Skeletal muscle satellite cell (primary cell): Measurements from ENCODE around the gene TRIB2. TPM values are rescaled to one million over a fixed set of nuclear protein-coding genes. Genes with fewer than 3 reads are reported as not detected.
"Not testable (repeated sequence)": the region's sequence is repeated elsewhere in the genome, so short reads cannot be mapped to it uniquely, and the experiment has no call there.

Experiments
- H3K27me3 ChIP-seq: 2 replicates; pipeline ENCODE4 v1.7.0; 2013; ENCODE audit warnings: low read length; ENCODE audit not compliant: control insufficient read depth, insufficient read depth
- H3K36me3 ChIP-seq: 2 replicates; pipeline ENCODE4 v1.7.0; 2013; ENCODE audit warnings: mild to moderate bottlenecking, control low read depth, low read length; ENCODE audit not compliant: insufficient read depth
- H3K4me1 ChIP-seq: 2 replicates; pipeline ENCODE4 v1.7.0; 2013; ENCODE audit warnings: low read length; ENCODE audit not compliant: control insufficient read depth, insufficient read depth
- H3K4me2 ChIP-seq: 2 replicates; pipeline ENCODE4 v1.7.0; 2013; ENCODE audit warnings: mild to moderate bottlenecking, low read length
- H3K4me3 ChIP-seq: 2 replicates; pipeline ENCODE4 v1.7.0; 2013; ENCODE audit warnings: low read length
- H3K9ac ChIP-seq: 2 replicates; pipeline ENCODE4 v1.7.0; 2013; ENCODE audit warnings: mild to moderate bottlenecking, low read depth, low read length, moderate library complexity
- H3K9me3 ChIP-seq: replicated peaks from 2 replicates; pipeline ENCODE4 v1.7.0; 2013; ENCODE audit warnings: mild to moderate bottlenecking, control low read depth, low read length
- total RNA-seq: library from RNA; depleted of rRNA; stranded (reverse); fragments of >200 nt; gene quantifications from 2 replicates; pipeline ENCODE4 v1.2.3, GENCODE V29; 2012; rRNA removed

TRIB2 gene
- 17.5 and 28.4 TPM in 2 replicates for total RNA-seq

GRCh38 chr2:12716282-12717190 is at the start of gene TRIB2:
TRIB2 (plus strand) TSS chr2:12716936; CDS start chr2:12718308, 1,372 bp downstream.
- H3K9me3 ChIP-seq = no peaks in the 10 kb centered on the region
- H3K4me3 ChIP-seq = peak within 1 kb of the TSS; percentile 88
- H3K4me1 ChIP-seq = peaks cover 45% of the 10 kb centered on the region
- peak within 1 kb of the TSS; percentile 93 for H3K9ac ChIP-seq
- H3K27me3 ChIP-seq = no peaks in the 10 kb centered on the region
- no peaks in the 10 kb centered on the region for H3K36me3 ChIP-seq
- peak within 1 kb of the TSS; percentile 92 for H3K4me2 ChIP-seq

GRCh38 chr2:12669036-12669435 is 47.7 kb upstream of the TRIB2 start:
- H3K27me3 ChIP-seq = no peaks in the 10 kb centered on the region
- H3K9ac ChIP-seq = no peak overlapping the region

GRCh38 chr2:12672711-12673315 is 43.9 kb upstream of the TRIB2 start:
- Histone ChIP-seq H3K36me3 (no peaks in the 10 kb centered on the region), H3K4me1 (peaks cover 3% of the 10 kb centered on the region), H3K4me2 (no peak overlapping the region), H3K27me3 (no peaks in the 10 kb centered on the region), H3K9ac (no peak overlapping the region), H3K9me3 (no peaks in the 10 kb centered on the region), H3K4me3 (no peak overlapping the region)

More at GRCh38 chr2:12669036-12669435, 47.7 kb upstream of the TRIB2 start:
- Histone ChIP-seq H3K9me3 (no peaks in the 10 kb centered on the region), H3K4me2 (no peak overlapping the region), H3K4me3 (no peak overlapping the region), H3K36me3 (no peaks in the 10 kb centered on the region), H3K4me1 (no peaks in the 10 kb centered on the region)

GRCh38 chr2:12674644-12675328 is 42.0 kb upstream of the TRIB2 start:
- H3K4me1 ChIP-seq = peaks cover 3% of the 10 kb centered on the region
- H3K9me3 ChIP-seq = no peaks in the 10 kb centered on the region
- H3K9ac ChIP-seq = no peak overlapping the region
- H3K4me2 ChIP-seq = no peak overlapping the region
- no peaks in the 10 kb centered on the region for H3K36me3 ChIP-seq
- no peaks in the 10 kb centered on the region for H3K27me3 ChIP-seq
- H3K4me3 ChIP-seq = no peak overlapping the region

- Histone ChIP-seq H3K36me3 (no peaks in the 10 kb centered on the region), H3K27me3 (no peaks in the 10 kb centered on the region), H3K9ac (no peak overlapping the region), H3K9me3 (no peaks in the 10 kb centered on the region), H3K4me3 (no peak overlapping the region), H3K4me1 (peaks cover 3% of the 10 kb centered on the region), H3K4me2 (no peak overlapping the region)
These were observed 41.4 kb upstream of the TRIB2 start for GRCh38 chr2:12675352-12675795.

- Histone ChIP-seq H3K27me3 (no peaks in the 10 kb centered on the region), H3K36me3 (no peaks in the 10 kb centered on the region), H3K9me3 (no peaks in the 10 kb centered on the region), H3K4me1 (peaks cover 3% of the 10 kb centered on the region), H3K9ac (no peak overlapping the region), H3K4me3 (no peak overlapping the region), H3K4me2 (no peak overlapping the region)
These were observed 40.9 kb upstream of the TRIB2 start for GRCh38 chr2:12675801-12676200.

- H3K36me3 ChIP-seq = no peaks in the 10 kb centered on the region
- H3K4me1 ChIP-seq = peaks cover 3% of the 10 kb centered on the region
- no peaks in the 10 kb centered on the region for H3K9me3 ChIP-seq
- no peak overlapping the region for H3K4me2 ChIP-seq
- H3K27me3 ChIP-seq = no peaks in the 10 kb centered on the region
- H3K9ac ChIP-seq = no peak overlapping the region
- H3K4me3 ChIP-seq = no peak overlapping the region
These were observed 40.0 kb upstream of the TRIB2 start for GRCh38 chr2:12676771-12677170.

GRCh38 chr2:12678186-12678585 is 38.5 kb upstream of the TRIB2 start:
- Histone ChIP-seq H3K9ac (no peak overlapping the region), H3K27me3 (no peaks in the 10 kb centered on the region), H3K9me3 (no peaks in the 10 kb centered on the region), H3K4me1 (peaks cover 3% of the 10 kb centered on the region), H3K4me3 (no peak overlapping the region), H3K36me3 (no peaks in the 10 kb centered on the region), H3K4me2 (no peak overlapping the region)

GRCh38 chr2:12679550-12680072 is 37.1 kb upstream of the TRIB2 start:
- Histone ChIP-seq H3K9me3 (no peaks in the 10 kb centered on the region), H3K27me3 (no peaks in the 10 kb centered on the region), H3K36me3 (no peaks in the 10 kb centered on the region), H3K4me3 (no peak overlapping the region), H3K4me1 (peaks cover 9% of the 10 kb centered on the region), H3K4me2 (no peak overlapping the region), H3K9ac (no peak overlapping the region)

- H3K9ac ChIP-seq, H3K9me3 ChIP-seq, H3K36me3 ChIP-seq, H3K4me2 ChIP-seq, H3K4me3 ChIP-seq, H3K27me3 ChIP-seq: not testable (repeated sequence)
- H3K4me1 ChIP-seq = peaks cover 10% of the 10 kb centered on the region
These were observed 36.6 kb upstream of the TRIB2 start for GRCh38 chr2:12680115-12680514.

GRCh38 chr2:12682017-12682416 is 34.7 kb upstream of the TRIB2 start:
- peaks cover 9% of the 10 kb centered on the region for H3K4me1 ChIP-seq
- H3K36me3 ChIP-seq = no peaks in the 10 kb centered on the region
- no peaks in the 10 kb centered on the region for H3K27me3 ChIP-seq

More at GRCh38 chr2:12682017-12682416, 34.7 kb upstream of the TRIB2 start:
- H3K4me3 ChIP-seq = no peak overlapping the region
- H3K9ac ChIP-seq = no peak overlapping the region
- no peaks in the 10 kb centered on the region for H3K9me3 ChIP-seq
- no peak overlapping the region for H3K4me2 ChIP-seq
